Skin epidermis (tissue), 12 donors: ENCODE results near the gene CALCOCO1.
A peak's percentile ranks its signal among the peaks of the same experiment; 100 is the strongest.

Experiments
- H3K27ac ChIP-seq, 21 experiments: fragments of 200-600 bp; sonication (generic) in 11 of 21; one replicate each; pipeline ENCODE4 v1.5.0; 2020; ENCODE audit warnings: mild to moderate bottlenecking in 3 of 21, inconsistent platforms in 2 of 21, moderate library complexity in 2 of 21
- H3K4me3 ChIP-seq, 7 experiments: fragments of 200-600 bp; sonication (generic) in 2 of 7; one replicate each; pipeline ENCODE4 v1.5.0; 2020; ENCODE audit warnings: inconsistent platforms in 2 of 7, mild to moderate bottlenecking in 2 of 7, moderate library complexity in 1 of 7

The CALCOCO1 gene

GRCh38 chr12:53752621-53753020 lies 25.4 kb upstream of the CALCOCO1 start:
- Histone ChIP-seq H3K27ac (no peak overlapping the region), H3K4me3 (no peak overlapping the region)

GRCh38 chr12:53752192-53752601 lies 24.9 kb upstream of the CALCOCO1 start:
- peak overlapping the region in 3 of 7 experiments; percentile 21 to 49 (median 42) for H3K4me3 ChIP-seq
- H3K27ac ChIP-seq, result peak overlapping the region in 1 of 21 experiments; percentile 47

GRCh38 chr12:53751336-53752191 lies 24.3 kb upstream of the CALCOCO1 start, which contains the start of gene CISTR:
TSS of gene CISTR (minus strand) at chr12:53751979.
- Histone ChIP-seq H3K27ac (peak within 1 kb of the TSS in 8 of 21 experiments; percentile 0 to 52 (median 34)), H3K4me3 (peak within 1 kb of the TSS; percentile 18 to 49 (median 33))

- peak overlapping the region; percentile 18 to 49 (median 33) for H3K4me3 ChIP-seq
- H3K27ac ChIP-seq, result peak overlapping the region in 7 of 21 experiments; percentile 0 to 52 (median 28)
Measured at GRCh38 chr12:53750812-53751335, 23.6 kb upstream of the CALCOCO1 start.

GRCh38 chr12:53749986-53750811 lies 22.9 kb upstream of the CALCOCO1 start:
- H3K4me3 ChIP-seq, result no peak overlapping the region
- H3K27ac ChIP-seq, result no peak overlapping the region

GRCh38 chr12:53748072-53748840 lies 21.0 kb upstream of the CALCOCO1 start:
- Histone ChIP-seq H3K4me3 (no peak overlapping the region), H3K27ac (no peak overlapping the region)

GRCh38 chr12:53747095-53747494 lies 19.8 kb upstream of the CALCOCO1 start:
- no peak overlapping the region for H3K27ac ChIP-seq
- no peak overlapping the region for H3K4me3 ChIP-seq

- H3K27ac ChIP-seq, result no peak overlapping the region
Measured at GRCh38 chr12:53746592-53747092, 19.4 kb upstream of the CALCOCO1 start.

GRCh38 chr12:53744751-53745150 lies 17.5 kb upstream of the CALCOCO1 start:
- H3K27ac ChIP-seq, result no peak overlapping the region

More at GRCh38 chr12:53746592-53747092, 19.4 kb upstream of the CALCOCO1 start:
- H3K4me3 ChIP-seq, result no peak overlapping the region

GRCh38 chr12:53744130-53744441 lies 16.8 kb upstream of the CALCOCO1 start:
- no peak overlapping the region for H3K27ac ChIP-seq
- no peak overlapping the region for H3K4me3 ChIP-seq

More at GRCh38 chr12:53744751-53745150, 17.5 kb upstream of the CALCOCO1 start:
- H3K4me3 ChIP-seq, result no peak overlapping the region

GRCh38 chr12:53743266-53744129 lies 16.2 kb upstream of the CALCOCO1 start:
- peak overlapping the region in 1 of 7 experiments; percentile 2 for H3K4me3 ChIP-seq
- H3K27ac ChIP-seq, result no peak overlapping the region

GRCh38 chr12:53740130-53740491 lies 12.9 kb upstream of the CALCOCO1 start:
- H3K4me3 ChIP-seq, result no peak overlapping the region

GRCh38 chr12:53739214-53740129 lies 12.2 kb upstream of the CALCOCO1 start:
- peak overlapping the region in 1 of 7 experiments; percentile 7 for H3K4me3 ChIP-seq

More at GRCh38 chr12:53740130-53740491, 12.9 kb upstream of the CALCOCO1 start:
- no peak overlapping the region for H3K27ac ChIP-seq

GRCh38 chr12:53738406-53739213 lies 11.4 kb upstream of the CALCOCO1 start:
- Histone ChIP-seq H3K4me3 (no peak overlapping the region), H3K27ac (no peak overlapping the region)

More at GRCh38 chr12:53739214-53740129, 12.2 kb upstream of the CALCOCO1 start:
- H3K27ac ChIP-seq, result no peak overlapping the region

- Histone ChIP-seq H3K4me3 (no peak overlapping the region), H3K27ac (no peak overlapping the region)
Measured at GRCh38 chr12:53737951-53738405, 10.7 kb upstream of the CALCOCO1 start.

- H3K27ac ChIP-seq, result no peak overlapping the region
Measured at GRCh38 chr12:53737093-53737808, 10.0 kb upstream of the CALCOCO1 start.

More at GRCh38 chr12:53737093-53737808, 10.0 kb upstream of the CALCOCO1 start:
- H3K4me3 ChIP-seq, result no peak overlapping the region
